HG03558 (cell line): ENCODE data around the gene DNM3.

Source experiments
- ATAC-seq: cut with Tn5 transposase; IDR thresholded peaks from one replicate; pipeline ENCODE4 v1.9.1; 2021; ENCODE audit warnings: moderate number of reproducible peaks; ENCODE audit not compliant: unreplicated experiment; ENCODE audit errors: extremely low read depth

DNM3 gene

DNA sequence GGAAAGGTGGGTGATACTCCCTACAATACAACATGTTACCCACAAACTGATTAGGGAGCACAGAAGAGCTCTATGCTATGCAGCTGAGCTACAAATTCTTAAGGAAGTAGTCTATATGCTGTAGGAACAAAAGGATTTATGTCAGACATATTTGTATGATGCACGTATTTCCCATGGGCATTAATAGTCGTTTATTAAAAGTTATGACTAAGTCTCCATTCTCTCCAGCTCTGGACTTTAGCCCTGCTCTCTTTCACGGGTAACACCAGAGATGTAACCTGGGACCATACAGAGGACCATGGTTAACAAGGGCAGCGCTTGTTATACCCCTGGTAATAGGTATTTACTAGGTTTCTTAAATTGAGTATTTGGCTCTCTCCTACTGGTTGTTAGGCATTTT is 411.0 kb downstream of the DNM3 start:
- ATAC-seq, result no peak

DNA sequence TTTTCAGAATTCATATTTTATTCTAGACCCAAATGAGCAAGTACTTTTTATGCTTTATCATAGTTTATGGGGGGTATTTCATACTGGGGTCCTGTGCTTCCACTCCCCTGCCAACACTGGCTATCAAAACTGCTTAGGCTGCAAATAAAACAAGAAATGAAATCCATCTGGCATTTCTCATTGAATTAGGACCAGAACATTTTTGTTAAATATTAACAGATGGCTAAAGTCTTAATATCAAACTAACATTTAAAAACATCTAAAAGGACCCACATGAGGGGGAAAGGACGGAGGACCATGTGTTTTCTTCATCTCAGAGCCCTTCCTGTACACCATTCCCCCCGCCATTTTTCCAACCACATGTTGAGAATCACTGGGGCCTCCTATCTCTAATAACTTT is 411.7 kb downstream of the DNM3 start:
- no peak for ATAC-seq

DNA sequence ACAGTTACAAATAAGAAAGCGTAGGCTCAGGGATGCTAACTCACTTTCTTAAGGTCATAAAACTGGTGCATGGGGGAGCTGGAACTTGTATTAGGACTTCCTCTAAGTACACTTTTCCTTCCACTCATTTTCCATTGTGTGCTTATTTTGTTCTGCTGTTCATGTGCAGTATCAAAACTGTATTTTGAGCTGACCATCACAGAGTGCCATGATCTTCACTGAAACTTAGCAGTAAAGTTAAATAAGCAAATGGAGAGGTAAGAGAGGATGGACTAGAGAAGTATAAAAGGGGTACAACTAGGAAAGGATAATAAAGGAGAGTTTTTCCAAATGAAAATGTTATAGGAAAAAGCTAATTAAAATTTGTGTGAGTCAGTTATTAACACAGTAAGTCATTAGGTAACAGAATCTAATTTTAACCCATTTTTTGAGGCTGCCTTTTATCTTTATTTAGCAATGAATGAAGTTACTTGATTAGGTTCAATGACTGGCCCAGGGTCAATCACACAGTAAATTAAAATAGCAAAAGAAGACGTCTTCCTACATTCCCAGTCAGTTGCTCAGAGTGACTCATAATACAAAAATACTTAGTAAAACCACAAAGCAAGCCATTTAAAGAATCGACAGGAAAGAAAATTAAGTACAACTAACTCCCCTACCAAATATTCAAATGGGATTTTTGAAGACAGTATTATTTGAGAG is 413.4 kb downstream of the DNM3 start:
- no peak for ATAC-seq

DNA sequence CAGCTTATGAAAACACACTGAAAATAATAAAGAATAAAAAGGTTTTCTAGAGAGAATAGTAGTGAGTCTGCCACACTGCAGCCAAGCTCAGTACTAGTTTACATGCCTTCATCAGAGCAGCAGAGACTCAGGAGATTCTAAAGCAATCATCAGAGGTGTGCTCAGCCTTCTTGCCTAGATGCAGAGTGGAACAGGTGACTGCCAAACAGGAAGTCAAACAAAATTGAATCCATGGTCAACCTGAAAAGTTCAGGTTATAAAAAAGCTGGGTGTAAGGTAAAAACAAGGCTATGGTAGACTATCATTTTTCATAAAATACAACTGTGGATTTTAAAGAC is 413.9 kb downstream of the DNM3 start:
- no peak for ATAC-seq

DNA sequence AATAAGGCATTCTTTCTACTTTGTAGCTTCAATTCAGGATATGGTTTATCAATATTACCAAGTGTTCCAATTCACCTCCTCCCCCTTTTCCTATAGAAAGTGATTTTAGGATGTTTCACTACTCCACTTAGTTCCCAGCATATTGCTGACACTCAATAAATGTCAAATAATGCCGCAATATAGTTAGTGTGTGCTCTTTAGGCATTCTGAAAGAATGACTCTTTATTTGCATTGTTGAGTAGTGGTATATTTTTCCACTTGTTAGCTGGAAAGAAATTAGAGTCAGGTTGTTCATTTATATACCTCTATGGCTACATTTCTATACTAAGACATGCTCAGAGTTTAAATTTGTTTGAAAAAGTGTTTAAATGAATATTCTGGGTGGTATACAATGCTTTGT is 424.6 kb downstream of the DNM3 start:
- no peak for ATAC-seq

DNA sequence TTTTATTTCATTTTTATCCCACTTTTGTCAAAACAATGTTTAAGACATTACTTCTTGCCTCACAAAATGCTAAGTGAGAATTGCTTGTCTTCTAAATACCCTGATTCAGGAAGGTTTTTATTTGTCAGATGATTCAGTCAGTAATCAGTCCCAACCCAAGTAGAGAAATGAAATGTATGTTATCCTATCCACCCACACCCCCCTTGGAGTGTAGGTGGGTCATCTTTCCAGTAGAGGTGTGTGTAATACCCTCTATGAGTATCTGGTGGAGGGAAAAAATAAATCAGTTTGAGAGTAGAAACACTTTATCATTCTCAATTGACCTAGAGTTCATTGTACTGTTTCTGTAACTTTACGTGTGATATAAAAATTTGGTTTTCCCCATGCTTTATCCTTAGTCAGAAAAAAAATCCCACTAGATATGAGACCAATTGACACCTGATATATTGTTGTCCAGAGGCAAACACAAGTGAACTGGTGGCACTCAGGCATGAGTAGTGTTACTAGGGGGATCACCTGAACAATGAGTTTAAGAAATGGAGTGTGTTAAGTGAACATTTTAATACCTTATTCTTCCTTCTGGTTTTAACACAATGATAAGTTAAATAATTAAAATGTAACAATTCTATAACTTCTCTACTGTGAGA is 425.4 kb downstream of the DNM3 start:
- no peak for ATAC-seq

DNA sequence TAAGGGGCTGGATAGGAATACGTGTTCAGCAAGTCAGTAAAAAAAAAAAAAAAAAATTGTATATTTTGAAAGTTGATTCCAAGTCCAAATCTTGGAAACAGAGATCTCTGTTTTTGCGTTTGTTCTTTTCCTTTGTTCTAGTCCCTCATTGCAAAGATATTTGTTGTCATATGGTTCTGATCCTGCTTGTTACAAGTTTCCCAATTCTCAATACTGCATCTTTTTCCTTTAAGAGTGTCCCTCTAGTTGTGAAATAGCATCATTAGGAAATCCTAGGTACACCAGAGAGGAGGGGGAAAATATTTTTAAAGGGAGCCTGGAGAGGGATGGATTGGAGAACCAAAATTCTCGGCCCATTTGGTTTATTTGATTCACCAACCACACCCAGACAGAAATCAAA is 426.9 kb downstream of the DNM3 start:
- ATAC-seq, result no peak

DNA sequence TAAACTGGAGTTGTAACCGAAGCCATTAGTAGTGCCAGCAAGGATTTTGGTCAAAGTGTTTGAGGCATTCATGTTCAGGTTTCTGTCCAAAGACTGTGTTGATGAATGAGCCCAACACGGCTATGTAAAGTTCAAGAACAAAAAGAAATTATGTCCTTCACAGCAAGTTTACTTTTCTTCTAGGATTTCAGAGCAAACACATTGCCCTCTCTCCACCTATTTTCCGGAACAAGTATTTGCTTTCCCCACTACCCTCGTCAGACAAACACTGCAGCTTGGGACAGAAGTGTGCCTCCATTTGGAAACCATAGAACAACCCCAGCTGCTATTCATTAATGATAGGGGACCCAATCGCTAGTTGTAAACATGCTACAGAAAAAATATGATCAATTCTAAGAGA is 427.8 kb downstream of the DNM3 start:
- ATAC-seq, result no peak

DNA sequence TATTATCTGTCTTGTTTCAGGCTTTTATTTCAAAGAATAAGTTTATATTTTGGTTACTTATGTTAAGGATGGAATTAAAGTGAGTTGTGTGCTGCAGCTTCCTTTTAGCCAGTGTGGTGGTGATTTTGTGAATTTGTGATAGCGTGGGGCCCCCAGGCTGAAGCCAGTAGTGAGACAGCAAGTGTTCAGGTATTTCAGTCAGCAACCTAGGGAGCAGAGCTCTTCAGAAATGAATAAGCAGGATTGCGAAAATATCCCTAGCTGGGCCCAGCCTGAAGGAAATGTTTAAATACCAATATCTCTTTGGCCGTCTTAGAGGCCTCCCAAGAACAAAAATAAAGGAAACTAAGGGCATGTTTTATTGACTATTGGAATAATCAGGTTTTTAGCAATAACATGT is 428.3 kb downstream of the DNM3 start:
- ATAC-seq, result no peak

DNA sequence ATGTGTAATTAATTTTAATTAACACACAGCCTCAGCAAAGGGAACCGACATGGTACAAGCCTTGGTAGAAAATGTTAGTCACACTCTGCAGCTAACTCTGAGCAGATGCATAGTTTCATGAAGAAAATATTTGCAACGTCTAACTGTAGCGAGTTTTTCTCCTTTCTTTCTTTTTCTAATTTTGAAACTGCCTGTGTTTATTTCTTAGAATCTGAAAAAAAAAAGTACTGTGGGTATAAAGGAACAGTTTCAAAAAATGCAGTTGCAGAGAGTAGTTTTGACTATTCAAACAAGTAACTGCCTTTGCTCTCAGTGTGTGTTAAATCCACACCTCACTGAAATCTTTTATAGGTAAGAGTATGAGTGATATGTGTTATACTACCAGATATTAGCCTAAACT is 429.3 kb downstream of the DNM3 start:
- no peak for ATAC-seq

DNA sequence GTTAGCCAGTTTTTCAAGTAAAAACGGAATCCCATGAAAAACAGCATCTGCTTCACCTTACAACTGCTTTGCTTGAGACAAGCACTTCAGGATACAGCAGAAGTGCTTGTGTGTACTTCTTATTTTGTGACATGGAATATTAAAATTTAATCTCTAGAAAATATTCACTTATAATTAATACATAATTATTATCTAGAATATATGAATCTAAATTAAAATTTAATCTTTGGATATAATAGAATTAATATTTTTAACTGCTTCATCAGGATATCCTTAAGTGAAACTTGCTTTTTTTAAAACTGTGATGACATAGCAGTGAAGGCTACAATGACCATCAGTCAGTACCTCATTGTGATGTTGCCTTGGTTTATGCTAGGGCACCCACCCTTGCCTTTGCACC is 430.8 kb downstream of the DNM3 start:
- no peak for ATAC-seq

DNA sequence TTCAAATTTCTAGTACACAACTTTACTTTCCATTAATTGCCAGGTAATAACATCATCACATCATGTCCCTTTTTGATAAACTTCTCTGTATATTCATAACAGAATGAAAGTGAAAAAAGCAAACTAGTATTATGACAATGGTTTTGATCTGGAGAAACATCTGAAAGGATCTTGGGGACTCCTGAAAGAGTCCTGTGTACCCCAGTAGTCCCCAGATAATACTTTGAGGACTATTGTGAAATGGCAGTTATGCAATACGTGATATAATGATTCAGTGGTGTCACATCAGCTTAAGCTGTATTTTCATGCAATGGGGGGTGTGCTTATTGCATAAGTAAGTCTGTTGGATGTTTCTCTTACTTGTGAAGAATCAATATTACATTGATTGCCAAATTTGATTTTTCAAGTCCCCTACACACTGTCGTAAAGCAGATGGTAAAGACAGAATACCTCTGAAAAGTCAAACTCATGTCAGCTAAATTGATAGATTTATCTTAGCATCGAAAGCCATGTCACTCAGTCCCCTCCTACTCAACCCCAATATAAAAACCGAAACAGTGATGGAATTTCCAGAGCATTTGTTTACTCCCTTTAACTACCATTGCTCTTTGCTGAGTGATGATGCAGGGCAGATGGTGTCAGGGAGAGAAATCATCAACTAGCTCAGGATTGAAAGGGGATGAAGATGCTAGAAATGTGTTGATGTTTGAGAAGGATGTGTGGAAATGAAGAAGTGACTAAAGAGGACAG is 432.5 kb downstream of the DNM3 start:
- ATAC-seq, result no peak

DNA sequence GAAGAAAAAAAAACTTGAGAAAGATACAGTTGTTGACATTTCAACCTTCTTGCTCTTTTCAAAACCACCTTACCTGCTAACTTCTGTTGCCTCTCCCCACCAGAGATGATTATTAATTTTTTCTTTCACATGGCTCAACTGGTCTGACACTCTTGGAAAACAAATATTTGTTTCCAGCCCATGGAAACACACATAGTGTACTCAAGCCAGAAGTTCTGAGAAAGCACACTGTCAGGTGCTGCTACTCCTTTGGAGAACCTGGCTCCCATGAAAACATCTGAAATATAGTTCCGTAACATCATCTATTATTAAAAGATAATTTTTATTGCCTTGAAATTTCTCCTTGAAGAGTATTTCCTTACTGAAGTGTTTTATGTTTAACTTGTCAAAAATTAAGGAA is 434.2 kb downstream of the DNM3 start:
- ATAC-seq, result no peak

DNA sequence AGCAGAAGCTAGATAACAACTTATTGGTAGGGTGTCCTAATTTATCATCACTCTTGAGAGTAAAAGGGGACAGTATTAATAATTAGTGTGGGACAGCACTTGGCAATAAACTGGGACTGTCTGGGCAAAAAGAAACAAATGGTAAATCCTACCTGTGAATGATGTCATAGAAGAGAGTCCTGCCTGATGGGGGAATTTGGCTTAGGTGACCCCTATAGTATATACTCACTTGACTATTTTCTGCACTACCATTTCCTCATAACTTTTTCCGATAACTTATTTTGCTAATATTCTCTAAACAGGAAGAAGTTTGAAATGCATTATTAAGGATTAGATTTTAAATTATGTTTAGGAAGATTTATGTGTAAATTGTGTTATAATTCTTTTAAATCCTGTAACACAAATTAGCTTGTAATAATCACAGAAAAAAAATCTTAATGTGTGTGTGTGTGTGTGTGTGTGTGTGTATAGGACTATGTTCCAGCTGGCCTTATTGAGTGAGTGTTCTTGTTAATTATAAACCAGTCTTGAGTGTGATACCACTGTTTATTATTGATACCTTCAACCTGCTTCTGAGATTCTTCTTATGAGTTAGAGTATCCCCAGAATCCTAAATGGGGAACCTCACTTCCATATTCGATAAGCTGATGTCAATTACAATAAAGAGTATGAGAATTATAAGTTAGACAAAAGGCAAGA is 435.0 kb downstream of the DNM3 start:
- no peak for ATAC-seq

DNA sequence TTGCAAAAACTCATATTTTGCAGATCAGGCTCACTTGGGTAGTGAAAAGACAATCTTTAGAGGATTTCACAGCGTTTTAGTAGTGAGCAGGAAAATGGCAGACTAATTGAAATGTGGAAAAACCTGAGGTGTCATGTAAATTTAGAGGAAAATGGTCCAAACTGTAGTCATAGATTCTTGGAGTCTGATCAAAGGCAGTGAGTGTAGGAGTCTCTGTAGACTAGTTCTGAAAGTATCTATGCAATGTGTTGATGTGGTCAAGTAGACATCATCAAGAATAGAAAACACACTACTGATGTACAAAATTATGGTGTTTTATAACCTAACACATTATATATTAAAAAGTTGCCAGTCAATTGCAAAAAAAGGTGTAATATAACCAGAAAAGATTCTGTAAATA is 436.0 kb downstream of the DNM3 start:
- no peak for ATAC-seq

DNA sequence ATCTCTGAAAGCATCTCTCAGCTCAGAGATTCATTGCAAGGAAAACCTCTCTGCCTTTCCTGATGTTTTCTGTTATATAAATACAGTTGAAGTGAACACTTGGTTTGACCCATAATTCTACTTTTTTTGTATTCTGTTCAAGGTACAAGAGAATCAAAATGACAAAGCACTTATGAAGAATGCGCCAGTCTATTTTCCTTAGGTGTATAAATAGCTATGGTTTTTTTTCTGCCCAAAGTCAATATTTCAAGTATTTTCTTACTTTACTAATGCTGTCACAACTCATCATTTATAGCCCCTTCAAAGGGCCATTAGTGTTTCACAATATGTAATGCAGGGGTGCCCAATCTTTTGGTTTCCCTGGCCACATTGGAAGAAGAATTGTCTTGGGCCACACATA is 436.7 kb downstream of the DNM3 start:
- no peak for ATAC-seq

DNA sequence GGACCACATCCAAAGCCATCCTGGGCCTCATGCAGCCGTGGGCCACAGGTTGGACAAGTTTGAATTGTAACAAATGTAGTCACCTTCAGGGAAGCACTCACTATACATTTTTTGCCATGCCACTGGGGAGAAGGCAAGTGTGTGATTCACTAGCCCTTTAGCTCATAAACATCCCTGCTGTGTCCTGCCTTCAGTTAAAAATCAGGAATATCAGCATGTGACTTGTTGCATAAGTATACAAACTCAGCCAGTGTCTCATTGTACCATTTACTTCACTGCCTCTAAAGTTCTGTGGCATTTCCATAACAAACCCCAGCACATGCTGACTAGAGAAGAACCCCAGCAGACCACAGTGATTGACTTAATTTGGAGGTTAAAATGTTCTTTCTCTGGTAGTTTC is 437.2 kb downstream of the DNM3 start:
- ATAC-seq, result no peak

DNA sequence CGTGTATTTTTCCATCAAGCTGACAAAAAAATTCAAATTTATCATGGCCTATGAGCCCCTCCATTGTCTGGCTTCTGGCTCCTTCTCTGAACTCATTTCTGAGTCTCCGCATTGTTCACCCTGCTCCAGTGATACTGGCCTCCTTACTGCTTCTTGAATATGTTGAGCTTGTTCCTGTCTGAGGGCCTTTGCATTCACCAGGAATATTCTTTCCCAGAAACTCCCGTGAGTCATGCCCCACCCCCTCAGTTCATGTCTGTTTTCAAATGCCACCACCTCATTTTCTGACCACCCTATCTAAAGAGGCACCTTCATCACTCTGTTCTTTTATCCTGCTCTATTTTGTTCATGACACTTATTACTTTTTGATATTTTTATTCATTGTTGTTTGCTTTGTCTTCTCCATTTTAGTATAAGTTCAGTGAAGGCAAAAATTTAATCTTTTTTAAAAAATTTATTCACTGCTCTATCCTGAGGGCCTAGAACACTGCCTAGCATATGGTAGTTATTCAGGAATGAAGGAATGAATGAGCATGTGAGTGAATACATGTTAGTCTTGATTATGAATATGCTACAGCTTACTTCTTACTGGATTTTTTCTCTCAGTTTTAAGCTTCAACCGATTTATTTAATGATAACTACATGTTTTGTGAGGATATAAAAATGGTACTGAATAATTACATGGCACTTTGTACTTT is 438.8 kb downstream of the DNM3 start:
- ATAC-seq, result no peak

DNA sequence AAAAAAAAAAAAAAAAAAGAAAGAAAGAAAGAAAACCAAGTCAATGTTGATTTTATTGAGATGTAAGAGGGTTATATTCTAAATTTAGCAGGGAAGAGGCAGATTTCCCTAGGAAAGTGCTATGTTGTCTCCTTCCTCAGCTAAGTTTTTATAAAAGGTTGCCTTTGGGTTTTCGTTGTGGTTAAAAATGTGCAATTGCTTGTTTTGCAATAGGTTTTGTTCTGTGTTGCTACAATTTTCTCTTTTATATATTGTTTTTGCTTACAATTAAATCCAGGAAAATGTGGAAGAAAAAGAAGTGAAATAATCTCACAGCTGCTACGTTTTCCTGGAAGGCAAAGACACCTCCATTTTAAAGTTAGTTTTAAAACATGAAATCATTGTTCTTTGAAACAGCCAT is 442.5 kb downstream of the DNM3 start:
- no peak for ATAC-seq

DNA sequence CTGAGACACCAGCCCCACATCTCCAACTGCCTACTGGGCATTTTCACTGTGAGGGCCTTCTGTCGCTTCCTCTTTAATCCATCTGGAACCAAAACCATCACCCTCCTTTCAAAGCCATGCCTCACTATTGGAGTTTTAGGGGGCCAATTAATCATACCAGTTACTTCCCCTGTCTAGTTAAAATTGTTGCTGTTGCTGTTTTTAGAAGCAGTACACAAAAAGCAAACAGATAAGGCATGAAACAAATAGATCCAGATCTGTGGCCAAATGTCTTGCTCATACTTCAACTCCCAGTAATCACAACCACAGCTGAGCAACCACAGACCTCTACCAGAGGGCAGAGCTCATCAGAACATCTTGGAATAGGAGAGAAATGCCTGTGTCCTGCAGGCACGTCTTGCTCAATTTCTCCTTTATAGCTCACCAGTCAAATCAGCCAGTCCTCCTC is 445.4 kb downstream of the DNM3 start:
- ATAC-seq, result no peak

DNA sequence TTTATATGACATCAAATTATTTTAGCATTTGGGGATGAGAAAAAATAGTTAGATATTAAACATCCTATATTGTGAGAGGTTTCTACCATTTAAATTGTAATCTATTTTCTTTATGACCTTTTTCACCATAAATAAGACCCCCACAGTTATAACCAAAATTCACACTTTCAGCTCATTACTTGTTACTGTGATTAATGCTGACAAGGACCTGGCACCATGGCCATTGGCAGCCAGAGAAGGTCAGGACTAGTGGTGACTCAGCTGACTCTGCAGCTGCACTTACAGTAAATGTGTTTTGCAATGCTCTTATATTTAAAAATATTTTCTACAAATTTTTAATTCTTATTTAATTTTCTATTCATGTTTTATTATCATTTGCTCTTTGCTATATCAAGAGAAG is 445.9 kb downstream of the DNM3 start:
- no peak for ATAC-seq
